H9 (cell line): ENCODE measurements around the gene NGFR. TPM values are rescaled to one million over a fixed set of nuclear protein-coding genes. Genes with fewer than 3 reads are reported as not detected.
A peak's percentile ranks its signal among the peaks of the same experiment; 100 is the strongest.

ENCODE experiments used
- DNase-seq: peaks from one replicate; pipeline ENCODE4 v3.0.0-alpha.2; 2017
- H2AFZ ChIP-seq: one replicate; pipeline ENCODE4 v1.6.1; 2013; ENCODE audit warnings: mild to moderate bottlenecking, low read length, control low read depth, moderate library complexity
- H2AK5ac ChIP-seq: 2 replicates; pipeline ENCODE4 v1.6.1; 2013; ENCODE audit warnings: low read length, control low read depth, mixed read lengths; ENCODE audit not compliant: insufficient read length
- H2BK120ac ChIP-seq: one replicate; pipeline ENCODE4 v1.6.1; 2013; ENCODE audit warnings: low read depth, mild to moderate bottlenecking, low read length, control low read depth, inconsistent platforms; ENCODE audit not compliant: poor library complexity, severe bottlenecking
- H2BK12ac ChIP-seq: 2 replicates; pipeline ENCODE4 v1.6.1; 2013; ENCODE audit warnings: low read length, control low read depth, mixed read lengths, low read depth; ENCODE audit not compliant: insufficient read length
- H2BK15ac ChIP-seq: 2 replicates; pipeline ENCODE4 v1.6.1; 2013; ENCODE audit warnings: low read depth, low read length, control low read depth
- H2BK20ac ChIP-seq: one replicate; pipeline ENCODE4 v1.6.1; 2013; ENCODE audit warnings: low read depth, mild to moderate bottlenecking, low read length, control low read depth, inconsistent platforms; ENCODE audit not compliant: poor library complexity, severe bottlenecking
- H2BK5ac ChIP-seq: 2 replicates; pipeline ENCODE4 v1.6.1; 2013; ENCODE audit warnings: low read length, control low read depth, mixed read lengths; ENCODE audit not compliant: insufficient read length
- H3K14ac ChIP-seq: 2 replicates; pipeline ENCODE4 v1.6.1; 2013; ENCODE audit warnings: low read length, control low read depth; ENCODE audit not compliant: insufficient read depth
- H3K18ac ChIP-seq: 2 replicates; pipeline ENCODE4 v1.6.1; 2013; ENCODE audit warnings: low read depth, mild to moderate bottlenecking, mixed read lengths, low read length, control low read depth; ENCODE audit not compliant: insufficient read length
- H3K23ac ChIP-seq: 2 replicates; pipeline ENCODE4 v1.6.1; 2013; ENCODE audit warnings: low read length, control low read depth, mixed read lengths, low read depth; ENCODE audit not compliant: insufficient read length
- H3K23me2 ChIP-seq: 2 replicates; pipeline ENCODE4 v1.6.1; 2013; ENCODE audit warnings: low read depth, mild to moderate bottlenecking, mixed read lengths, low read length, control low read depth; ENCODE audit not compliant: insufficient read length, poor library complexity, severe bottlenecking
- H3K27ac ChIP-seq: 2 replicates; pipeline ENCODE4 v1.5.1; 2013; ENCODE audit warnings: low read length, control low read depth, mixed read lengths, low read depth; ENCODE audit not compliant: insufficient read length
- H3K27me3 ChIP-seq: 2 replicates; pipeline ENCODE4 v1.6.1; 2013; ENCODE audit warnings: low read length, control low read depth, inconsistent platforms; ENCODE audit not compliant: insufficient read depth
- H3K4ac ChIP-seq: 2 replicates; pipeline ENCODE4 v1.6.1; 2013; ENCODE audit warnings: low read depth, mild to moderate bottlenecking, control low read depth, inconsistent platforms, low read length, moderate library complexity
- H3K4me1 ChIP-seq: 2 replicates; pipeline ENCODE4 v1.6.1; 2013; ENCODE audit warnings: low read length, control low read depth, inconsistent platforms; ENCODE audit not compliant: insufficient read depth
- H3K4me2 ChIP-seq: 2 replicates; pipeline ENCODE4 v1.6.1; 2013; ENCODE audit warnings: low read length, control low read depth, mixed read lengths; ENCODE audit not compliant: insufficient read length, insufficient read depth
- H3K56ac ChIP-seq: 2 replicates; pipeline ENCODE4 v1.6.1; 2013; ENCODE audit warnings: low read depth, mild to moderate bottlenecking, mixed read lengths, low read length, control low read depth; ENCODE audit not compliant: insufficient read length
- H3K79me1 ChIP-seq: 2 replicates; pipeline ENCODE4 v1.6.1; 2013; ENCODE audit warnings: low read depth, mild to moderate bottlenecking, moderate library complexity, low read length, control low read depth, inconsistent platforms; ENCODE audit not compliant: insufficient read depth, poor library complexity, severe bottlenecking
- H3K79me2 ChIP-seq: 2 replicates; pipeline ENCODE4 v1.6.1; 2013; ENCODE audit warnings: low read length, control low read depth, inconsistent platforms; ENCODE audit not compliant: insufficient read depth
- H3K9ac ChIP-seq: 2 replicates; pipeline ENCODE4 v1.6.1; 2013; ENCODE audit warnings: low read length, control low read depth, mixed read lengths; ENCODE audit not compliant: insufficient read length; ENCODE audit errors: extremely low read depth
- H3K9me3 ChIP-seq: one replicate; pipeline ENCODE4 v1.6.1; 2013; ENCODE audit warnings: low read depth, low read length, inconsistent platforms; ENCODE audit not compliant: control insufficient read depth
- H3T11ph ChIP-seq: one replicate; pipeline ENCODE4 v1.6.1; 2013; ENCODE audit warnings: mild to moderate bottlenecking, low read length, control low read depth, inconsistent platforms
- H4K20me1 ChIP-seq: one replicate; pipeline ENCODE4 v1.6.1; 2013; ENCODE audit not compliant: control insufficient read depth, insufficient read length, insufficient read depth
- H4K5ac ChIP-seq: 2 replicates; pipeline ENCODE4 v1.6.1; 2013; ENCODE audit warnings: low read depth, mild to moderate bottlenecking, mixed read lengths, low read length, control low read depth; ENCODE audit not compliant: insufficient read length
- H4K8ac ChIP-seq: replicated peaks from 2 replicates; pipeline ENCODE4 v1.6.1; 2013; ENCODE audit warnings: low read length, control low read depth, mixed read lengths, low read depth; ENCODE audit not compliant: insufficient read length
- H4K91ac ChIP-seq: 2 replicates; pipeline ENCODE4 v1.6.1; 2013; ENCODE audit warnings: low read depth, mild to moderate bottlenecking, moderate library complexity, mixed read lengths, low read length, control low read depth; ENCODE audit not compliant: insufficient read length
- H3K27ac Mint-ChIP-seq, 3 experiments: 2 replicates in 2 of 3; 3 replicates in 1 of 3; pipeline ENCODE4 v1.8.0; 2020 to 2021; ENCODE audit warnings: mixed read lengths in 3 of 3, mild to moderate bottlenecking in 1 of 3, moderate library complexity in 1 of 3
- H3K27me3 Mint-ChIP-seq: 2 replicates; pipeline ENCODE4 v1.8.0; 2021; ENCODE audit warnings: low read depth, mild to moderate bottlenecking, moderate library complexity, mixed read lengths
- H3K36me3 Mint-ChIP-seq, 3 experiments: 2 replicates in 2 of 3; 3 replicates in 1 of 3; pipeline ENCODE4 v1.8.0; 2020 to 2021; ENCODE audit warnings: low read depth in 3 of 3, mixed read lengths in 3 of 3; ENCODE audit not compliant: insufficient read depth in 1 of 3
- H3K4me1 Mint-ChIP-seq, 2 experiments: 2 replicates each; pipeline ENCODE4 v1.8.0; 2020; ENCODE audit warnings: mixed read lengths in 2 of 2
- H3K4me3 Mint-ChIP-seq, 2 experiments: 2 replicates in 1 of 2; 3 replicates in 1 of 2; pipeline ENCODE4 v1.8.0; 2020 to 2021; ENCODE audit warnings: mild to moderate bottlenecking in 2 of 2, mixed read lengths in 2 of 2, moderate library complexity in 1 of 2
- H3K9me3 Mint-ChIP-seq, 2 experiments: 2 replicates in 1 of 2; 3 replicates in 1 of 2; pipeline ENCODE4 v1.8.0; 2020; ENCODE audit warnings: mild to moderate bottlenecking in 2 of 2, mixed read lengths in 2 of 2, moderate library complexity in 1 of 2
- WGBS: extraction: QIAGEN DNeasy Blood & Tissue Kit; methylation state at CpG from one replicate; pipeline ENCODE4 v1.1.7; 2013; ENCODE audit warnings: missing lambda C conversion rate, low lambda C conversion rate, mixed read lengths; ENCODE audit not compliant: insufficient read length; ENCODE audit errors: extremely low coverage; 5-methylcytosine and 5-hydroxymethylcytosine counted together
- total RNA-seq: library from RNA; stranded (reverse); gene quantifications from 2 replicates; pipeline ENCODE4 v1.2.1, GENCODE V29; 2021
- TF ChIP-seq, protein P1 (sequence below): fragments of 200-600 bp; sonication (generic); conservative IDR thresholded peaks from 3 replicates; pipeline ENCODE4 v1.8.0; 2021; ENCODE audit warnings: antibody characterized with exemption, mild to moderate bottlenecking

The NGFR gene
- total RNA-seq, 1 experiment from 2014 or later, result 9.6 TPM

DNA sequence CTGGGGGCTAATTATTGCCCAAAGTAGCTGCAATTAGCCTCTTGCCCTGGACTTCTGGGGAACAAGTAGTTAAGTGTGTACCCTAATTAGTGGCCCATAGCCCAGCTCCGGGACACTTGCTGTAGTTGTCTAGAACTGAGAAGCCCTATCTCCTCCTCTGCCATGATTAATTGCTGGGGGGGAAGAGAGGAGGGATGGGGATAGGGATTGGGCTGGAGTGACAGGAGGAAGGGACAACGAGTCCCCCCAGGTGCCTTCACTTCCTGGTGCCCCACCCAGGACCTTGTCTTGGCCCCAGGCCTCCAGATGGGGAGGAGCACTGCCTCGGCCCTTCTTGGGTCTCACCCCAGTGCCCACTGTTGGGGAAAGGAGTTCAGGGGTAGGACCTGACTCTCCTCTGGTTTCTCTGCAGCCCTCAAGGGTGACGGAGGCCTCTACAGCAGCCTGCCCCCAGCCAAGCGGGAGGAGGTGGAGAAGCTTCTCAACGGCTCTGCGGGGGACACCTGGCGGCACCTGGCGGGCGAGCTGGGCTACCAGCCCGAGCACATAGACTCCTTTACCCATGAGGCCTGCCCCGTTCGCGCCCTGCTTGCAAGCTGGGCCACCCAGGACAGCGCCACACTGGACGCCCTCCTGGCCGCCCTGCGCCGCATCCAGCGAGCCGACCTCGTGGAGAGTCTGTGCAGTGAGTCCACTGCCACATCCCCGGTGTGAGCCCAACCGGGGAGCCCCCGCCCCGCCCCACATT lies 17.4 kb downstream of the NGFR start:
- no peaks in the 10 kb centered on the region for H3K9me3 ChIP-seq
- peaks cover 5% of the 10 kb centered on the region for H3K27me3 Mint-ChIP-seq
- H2BK20ac ChIP-seq, result no peak overlapping the region
- H3K4me3 Mint-ChIP-seq, result no peak overlapping the region
- WGBS, result no CpG with 5 or more reads among the region's 26 CpGs
- no peak overlapping the region for H2BK120ac ChIP-seq
- DNase-seq, result peak; percentile 89
- no peak overlapping the region for H3T11ph ChIP-seq
- TF ChIP-seq, protein P1, sequence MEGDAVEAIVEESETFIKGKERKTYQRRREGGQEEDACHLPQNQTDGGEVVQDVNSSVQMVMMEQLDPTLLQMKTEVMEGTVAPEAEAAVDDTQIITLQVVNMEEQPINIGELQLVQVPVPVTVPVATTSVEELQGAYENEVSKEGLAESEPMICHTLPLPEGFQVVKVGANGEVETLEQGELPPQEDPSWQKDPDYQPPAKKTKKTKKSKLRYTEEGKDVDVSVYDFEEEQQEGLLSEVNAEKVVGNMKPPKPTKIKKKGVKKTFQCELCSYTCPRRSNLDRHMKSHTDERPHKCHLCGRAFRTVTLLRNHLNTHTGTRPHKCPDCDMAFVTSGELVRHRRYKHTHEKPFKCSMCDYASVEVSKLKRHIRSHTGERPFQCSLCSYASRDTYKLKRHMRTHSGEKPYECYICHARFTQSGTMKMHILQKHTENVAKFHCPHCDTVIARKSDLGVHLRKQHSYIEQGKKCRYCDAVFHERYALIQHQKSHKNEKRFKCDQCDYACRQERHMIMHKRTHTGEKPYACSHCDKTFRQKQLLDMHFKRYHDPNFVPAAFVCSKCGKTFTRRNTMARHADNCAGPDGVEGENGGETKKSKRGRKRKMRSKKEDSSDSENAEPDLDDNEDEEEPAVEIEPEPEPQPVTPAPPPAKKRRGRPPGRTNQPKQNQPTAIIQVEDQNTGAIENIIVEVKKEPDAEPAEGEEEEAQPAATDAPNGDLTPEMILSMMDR, result peak; percentile 42; the same call in 2 of the 3 replicates
- H4K20me1 ChIP-seq, result no peaks in the 10 kb centered on the region
- no peak overlapping the region for H2BK12ac ChIP-seq
- H3K23ac ChIP-seq, result no peak overlapping the region
- no peak overlapping the region for H4K8ac ChIP-seq
- no peak overlapping the region for H3K56ac ChIP-seq
- H3K4ac ChIP-seq, result no peak overlapping the region
- no peak overlapping the region for H3K4me2 ChIP-seq
- H3K27ac ChIP-seq, result no peak overlapping the region
- H3K23me2 ChIP-seq, result no peaks in the 10 kb centered on the region
- H3K18ac ChIP-seq, result no peak overlapping the region
- H3K79me2 ChIP-seq, result no peaks in the 10 kb centered on the region
- no peak overlapping the region for H4K91ac ChIP-seq
- H3K79me1 ChIP-seq, result no peaks in the 10 kb centered on the region
- H3K36me3 Mint-ChIP-seq, result peaks cover 0 to 2% (median 0%) of the 10 kb centered on the region in 3 experiments; a peak in 1 of 7 replicates
- no peaks in the 10 kb centered on the region for H3K9me3 Mint-ChIP-seq
- no peaks in the 10 kb centered on the region for H3K27me3 ChIP-seq
- no peak overlapping the region for H2AK5ac ChIP-seq
- H2BK15ac ChIP-seq, result no peak overlapping the region
- no peak overlapping the region for H3K9ac ChIP-seq
- no peak overlapping the region for H4K5ac ChIP-seq
- peaks cover 45 to 58% of the 10 kb centered on the region in 2 experiments for H3K4me1 Mint-ChIP-seq
- H2AFZ ChIP-seq, result no peak overlapping the region
- no peak overlapping the region for H2BK5ac ChIP-seq
- peak overlapping the region in 1 of 3 experiments; percentile 48; a peak in 1 of 7 replicates for H3K27ac Mint-ChIP-seq
- H3K4me1 ChIP-seq, result peaks cover 6% of the 10 kb centered on the region; the same call in 1 of the 2 replicates
- H3K14ac ChIP-seq, result no peak overlapping the region
